ENCODE results near the gene PAGE5.

The PAGE5 gene, protein sequence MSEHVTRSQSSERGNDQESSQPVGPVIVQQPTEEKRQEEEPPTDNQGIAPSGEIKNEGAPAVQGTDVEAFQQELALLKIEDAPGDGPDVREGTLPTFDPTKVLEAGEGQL

DNA sequence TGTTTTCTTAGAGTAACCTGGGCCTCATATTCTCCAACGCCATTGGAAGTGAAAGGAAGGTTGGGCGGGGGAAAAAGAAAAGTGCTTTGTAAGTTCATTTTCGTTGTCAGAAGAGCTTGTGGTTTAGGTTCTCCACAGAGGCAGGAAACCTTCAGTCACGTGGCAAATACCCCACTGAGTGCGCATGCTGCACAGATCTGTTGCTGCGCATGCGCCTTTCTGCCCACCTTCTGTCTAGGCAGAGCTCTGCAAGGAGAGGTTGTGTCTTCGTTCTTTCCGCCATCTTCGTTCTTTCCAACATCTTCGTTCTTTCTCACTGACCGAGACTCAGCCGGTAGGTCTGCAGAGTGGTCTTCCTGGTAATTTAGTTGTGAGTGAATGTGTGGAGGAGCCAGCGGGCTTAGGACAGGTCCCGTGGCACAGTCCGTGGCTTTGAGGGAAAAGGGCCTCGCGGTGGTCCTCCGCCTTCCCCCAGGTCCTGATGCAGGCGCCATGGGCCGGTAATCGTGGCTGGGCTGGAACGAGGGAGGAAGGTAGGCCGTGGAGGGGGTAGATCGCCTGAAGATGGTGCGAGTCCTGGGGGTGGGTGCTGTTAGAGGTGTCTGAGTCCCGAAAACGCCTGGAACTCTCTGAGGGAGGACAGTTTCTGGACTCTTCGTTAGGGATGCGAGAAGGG, at the start of gene PAGE5:
Gene PAGE5 (plus strand): TSS at position 228 of the 676 bp plus-strand sequence. CDS start 1,037 bp downstream, outside the sequence.
- Histone ChIP-seq H3K36me3 (no peaks in the 10 kb centered on the region), H3K4me3 (ENCODE audit: low read depth in 1 of 2, low read length in 1 of 2) (no peak within 1 kb of the TSS), H3K27me3 (no peaks in the 10 kb centered on the region), H3K4me1 (ENCODE audit: control insufficient read depth in 1 of 2, insufficient read depth in 1 of 2, low read depth in 1 of 2, low read length in 1 of 2) (no peaks in the 10 kb centered on the region), H3K27ac (no peak within 1 kb of the TSS), H3K9me3 (no peaks in the 10 kb centered on the region)
- TF ChIP-seq, protein P1, sequence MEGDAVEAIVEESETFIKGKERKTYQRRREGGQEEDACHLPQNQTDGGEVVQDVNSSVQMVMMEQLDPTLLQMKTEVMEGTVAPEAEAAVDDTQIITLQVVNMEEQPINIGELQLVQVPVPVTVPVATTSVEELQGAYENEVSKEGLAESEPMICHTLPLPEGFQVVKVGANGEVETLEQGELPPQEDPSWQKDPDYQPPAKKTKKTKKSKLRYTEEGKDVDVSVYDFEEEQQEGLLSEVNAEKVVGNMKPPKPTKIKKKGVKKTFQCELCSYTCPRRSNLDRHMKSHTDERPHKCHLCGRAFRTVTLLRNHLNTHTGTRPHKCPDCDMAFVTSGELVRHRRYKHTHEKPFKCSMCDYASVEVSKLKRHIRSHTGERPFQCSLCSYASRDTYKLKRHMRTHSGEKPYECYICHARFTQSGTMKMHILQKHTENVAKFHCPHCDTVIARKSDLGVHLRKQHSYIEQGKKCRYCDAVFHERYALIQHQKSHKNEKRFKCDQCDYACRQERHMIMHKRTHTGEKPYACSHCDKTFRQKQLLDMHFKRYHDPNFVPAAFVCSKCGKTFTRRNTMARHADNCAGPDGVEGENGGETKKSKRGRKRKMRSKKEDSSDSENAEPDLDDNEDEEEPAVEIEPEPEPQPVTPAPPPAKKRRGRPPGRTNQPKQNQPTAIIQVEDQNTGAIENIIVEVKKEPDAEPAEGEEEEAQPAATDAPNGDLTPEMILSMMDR (IDR thresholded peaks at IDR 0.05) = no peak

DNA sequence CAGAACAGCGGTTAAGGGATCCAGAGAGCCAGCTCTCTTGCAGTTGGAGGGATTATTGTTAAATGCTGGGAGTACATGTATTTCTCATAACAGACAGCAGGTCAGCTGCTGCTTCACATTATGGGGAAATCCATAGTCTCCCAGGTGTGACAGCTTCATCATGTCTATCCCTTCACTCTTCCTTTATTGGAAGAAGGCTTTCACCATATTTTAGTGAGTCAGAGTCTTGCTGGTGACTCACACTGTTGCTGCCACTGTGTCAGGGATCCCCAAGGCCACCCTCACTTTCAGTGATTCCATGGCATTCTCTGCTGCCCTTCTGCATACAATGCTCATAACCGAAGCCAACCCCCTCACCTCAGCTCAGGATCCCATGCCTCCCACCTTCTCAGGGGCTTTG, 32.9 kb upstream of the PAGE5 start:
- TF ChIP-seq, protein P1 (IDR thresholded peaks at IDR 0.05) = no peak
- Histone ChIP-seq H3K4me3 (ENCODE audit: low read depth in 1 of 2, low read length in 1 of 2) (no peak overlapping the region), H3K36me3 (no peaks in the 10 kb centered on the region)

DNA sequence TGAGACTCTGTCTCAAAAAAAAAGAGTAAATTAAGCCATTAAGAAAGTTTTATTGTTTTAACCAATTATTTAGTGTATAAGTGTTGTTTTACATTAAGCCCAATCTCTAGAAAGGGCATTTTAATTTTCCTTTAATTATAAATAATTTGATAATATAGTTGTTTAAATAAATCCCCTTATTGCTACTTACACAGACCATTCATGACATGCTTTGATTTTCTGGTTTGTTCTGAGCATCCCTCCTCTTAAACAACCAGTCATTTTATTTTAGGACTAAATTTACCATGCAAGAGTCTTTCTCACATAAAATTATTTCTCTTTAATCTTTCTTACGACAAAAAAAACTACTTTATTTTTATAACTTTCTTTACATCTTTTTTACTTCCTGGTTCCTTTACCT, 23.5 kb upstream of the PAGE5 start:
- Histone ChIP-seq H3K27me3 (no peaks in the 10 kb centered on the region), H3K27ac (no peak overlapping the region), H3K9me3 (no peaks in the 10 kb centered on the region), H3K36me3 (no peaks in the 10 kb centered on the region), H3K4me1 (ENCODE audit: control insufficient read depth in 1 of 2, insufficient read depth in 1 of 2, low read depth in 1 of 2, low read length in 1 of 2) (no peaks in the 10 kb centered on the region), H3K4me3 (ENCODE audit: low read depth in 1 of 2, low read length in 1 of 2) (no peak overlapping the region)
- TF ChIP-seq, protein P1 (IDR thresholded peaks at IDR 0.05) = no peak

More for the DNA sequence above, 32.9 kb upstream of the PAGE5 start:
- no peak overlapping the region for H3K27ac ChIP-seq
- no peaks in the 10 kb centered on the region for H3K4me1 ChIP-seq (ENCODE audit: control insufficient read depth in 1 of 2, insufficient read depth in 1 of 2, low read depth in 1 of 2, low read length in 1 of 2)
- no peaks in the 10 kb centered on the region for H3K27me3 ChIP-seq
- H3K9me3 ChIP-seq = no peaks in the 10 kb centered on the region

DNA sequence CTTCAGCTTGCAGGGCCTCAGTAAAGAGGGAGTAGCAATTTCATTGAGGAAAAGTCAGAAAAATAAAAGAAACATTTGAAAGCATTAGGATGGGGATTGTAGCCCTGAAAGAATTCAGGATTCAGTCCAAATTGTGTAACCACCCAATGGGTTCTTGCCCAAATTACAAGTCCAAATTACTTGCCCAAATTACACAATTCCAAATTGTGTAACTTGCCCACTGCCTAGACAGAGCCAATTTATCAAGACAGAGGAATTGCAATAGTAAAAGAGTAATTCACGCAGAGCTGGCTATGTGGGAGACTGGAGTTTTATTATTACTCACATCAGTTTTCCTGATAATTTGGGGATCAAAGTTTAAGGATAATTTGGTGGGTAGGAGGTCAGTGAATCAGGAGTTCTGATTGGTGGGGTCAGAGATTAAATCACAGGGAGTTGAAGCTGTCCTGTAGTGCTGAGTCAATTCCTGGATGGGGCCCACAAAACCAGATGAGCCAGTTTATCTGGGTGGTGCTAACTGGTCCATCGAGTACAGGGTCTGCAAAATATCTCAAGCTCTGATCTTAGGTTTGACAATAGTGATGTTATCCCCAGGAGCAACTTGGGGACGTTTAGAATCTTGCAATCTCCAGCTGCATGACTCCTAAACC, 18.1 kb upstream of the PAGE5 start:
- H3K27ac ChIP-seq = no peak overlapping the region
- H3K27me3 ChIP-seq = no peaks in the 10 kb centered on the region
- TF ChIP-seq, protein P1 (IDR thresholded peaks at IDR 0.05) = no peak
- H3K4me3 ChIP-seq (ENCODE audit: low read depth in 1 of 2, low read length in 1 of 2) = no peak overlapping the region
- no peaks in the 10 kb centered on the region for H3K4me1 ChIP-seq (ENCODE audit: control insufficient read depth in 1 of 2, insufficient read depth in 1 of 2, low read depth in 1 of 2, low read length in 1 of 2)
- no peaks in the 10 kb centered on the region for H3K9me3 ChIP-seq
- H3K36me3 ChIP-seq = no peaks in the 10 kb centered on the region

DNA sequence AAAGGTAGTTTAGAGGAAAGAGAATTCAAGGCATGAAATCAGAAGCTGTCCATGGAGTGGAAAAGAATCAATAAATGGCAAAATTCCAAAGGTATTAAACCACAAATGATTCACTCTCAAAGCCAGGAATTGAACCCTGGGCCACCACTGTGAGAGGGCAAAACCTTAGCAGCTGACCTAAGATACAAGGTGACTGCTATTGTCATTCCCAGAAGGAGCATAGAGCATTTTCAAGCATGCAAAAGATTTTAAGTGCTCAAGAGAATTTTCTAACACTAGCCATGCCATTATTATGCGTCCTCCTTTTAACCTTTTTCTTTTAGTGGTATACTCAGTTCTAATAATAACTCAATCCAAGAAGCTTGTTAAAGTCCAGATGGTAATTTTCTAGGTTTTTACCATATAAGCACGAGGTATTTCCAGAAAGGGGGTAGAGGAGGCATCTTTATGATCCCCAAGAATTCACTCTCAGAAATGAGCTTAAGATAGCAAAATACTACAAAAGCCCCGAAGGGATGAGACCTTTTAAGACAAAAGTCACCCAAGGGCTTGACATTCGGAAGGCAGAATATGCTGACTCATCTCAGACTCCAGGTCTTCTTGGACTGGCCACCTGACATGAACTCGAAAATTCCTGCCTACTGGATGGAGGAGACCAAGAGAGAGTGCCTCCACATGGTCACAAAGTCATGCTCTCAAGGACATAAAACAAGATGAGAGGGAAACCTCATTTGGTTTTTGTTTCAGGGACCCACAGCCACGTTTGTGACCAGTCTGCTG, 13.8 kb upstream of the PAGE5 start:
- Histone ChIP-seq H3K36me3 (no peaks in the 10 kb centered on the region), H3K4me3 (ENCODE audit: low read depth in 1 of 2, low read length in 1 of 2) (no peak overlapping the region), H3K27me3 (no peaks in the 10 kb centered on the region), H3K9me3 (no peaks in the 10 kb centered on the region), H3K4me1 (ENCODE audit: control insufficient read depth in 1 of 2, insufficient read depth in 1 of 2, low read depth in 1 of 2, low read length in 1 of 2) (no peaks in the 10 kb centered on the region), H3K27ac (no peak overlapping the region)
- TF ChIP-seq, protein P1 (IDR thresholded peaks at IDR 0.05) = no peak

Data from neutrophil (primary cell).